ENCODE data around the gene ENOSF1. TPM values are rescaled to one million over a fixed set of nuclear protein-coding genes. Genes with fewer than 3 reads are reported as not detected.

Gene ENOSF1
- total RNA-seq, 1 experiment from 2014 or later, result 44.6 TPM

DNA sequence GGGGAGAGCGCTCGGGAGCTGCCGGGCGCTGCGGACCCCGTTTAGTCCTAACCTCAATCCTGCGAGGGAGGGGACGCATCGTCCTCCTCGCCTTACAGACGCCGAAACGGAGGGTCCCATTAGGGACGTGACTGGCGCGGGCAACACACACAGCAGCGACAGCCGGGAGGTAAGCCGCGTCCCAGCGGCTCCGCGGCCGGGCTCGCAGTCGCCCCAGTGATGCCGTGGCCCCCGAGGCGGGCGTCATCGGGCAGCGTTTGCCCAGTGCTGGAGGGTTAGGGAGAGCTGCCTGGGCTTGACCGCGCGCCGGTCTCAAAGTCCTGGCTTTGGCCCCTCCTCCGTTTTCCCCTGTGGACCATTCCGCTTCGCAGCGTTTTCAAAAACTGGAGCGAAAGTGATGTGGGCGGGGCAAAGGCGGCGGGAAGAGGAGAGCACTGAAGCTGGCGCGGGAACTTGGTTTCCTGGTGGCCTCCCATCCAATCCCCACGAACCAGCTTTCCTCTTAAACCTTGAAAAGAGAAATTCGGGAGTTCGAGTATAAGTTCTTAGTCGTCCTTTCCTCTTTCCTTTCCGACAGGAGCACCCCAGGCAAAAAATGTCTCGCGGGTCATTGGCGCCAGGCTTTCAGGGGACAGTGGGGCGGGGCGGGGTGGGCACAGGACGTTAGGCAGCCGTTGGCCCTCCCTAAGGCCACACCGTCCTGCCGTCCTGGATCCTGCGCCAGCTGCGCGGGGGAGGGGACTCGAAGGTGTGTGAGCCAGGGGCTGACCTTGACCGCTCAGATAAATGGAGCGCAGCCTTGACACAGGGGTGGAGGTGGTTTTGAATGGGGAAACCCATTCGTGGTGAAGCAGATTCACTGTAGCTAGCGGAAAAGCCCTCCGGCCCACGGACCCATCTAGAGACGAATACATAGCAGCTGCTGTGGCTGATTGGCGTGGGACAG, 54.2 kb downstream of the ENOSF1 start (continued):
- TF ChIP-seq, protein P1, sequence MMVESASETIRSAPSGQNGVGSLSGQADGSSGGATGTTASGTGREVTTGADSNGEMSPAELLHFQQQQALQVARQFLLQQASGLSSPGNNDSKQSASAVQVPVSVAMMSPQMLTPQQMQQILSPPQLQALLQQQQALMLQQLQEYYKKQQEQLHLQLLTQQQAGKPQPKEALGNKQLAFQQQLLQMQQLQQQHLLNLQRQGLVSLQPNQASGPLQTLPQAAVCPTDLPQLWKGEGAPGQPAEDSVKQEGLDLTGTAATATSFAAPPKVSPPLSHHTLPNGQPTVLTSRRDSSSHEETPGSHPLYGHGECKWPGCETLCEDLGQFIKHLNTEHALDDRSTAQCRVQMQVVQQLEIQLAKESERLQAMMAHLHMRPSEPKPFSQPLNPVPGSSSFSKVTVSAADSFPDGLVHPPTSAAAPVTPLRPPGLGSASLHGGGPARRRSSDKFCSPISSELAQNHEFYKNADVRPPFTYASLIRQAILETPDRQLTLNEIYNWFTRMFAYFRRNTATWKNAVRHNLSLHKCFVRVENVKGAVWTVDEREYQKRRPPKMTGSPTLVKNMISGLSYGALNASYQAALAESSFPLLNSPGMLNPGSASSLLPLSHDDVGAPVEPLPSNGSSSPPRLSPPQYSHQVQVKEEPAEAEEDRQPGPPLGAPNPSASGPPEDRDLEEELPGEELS (CRISPR knock-in tag; IDR thresholded peaks at IDR 0.05), result no peak; the same call in 1 of the 2 replicates
- TF ChIP-seq, protein P2, sequence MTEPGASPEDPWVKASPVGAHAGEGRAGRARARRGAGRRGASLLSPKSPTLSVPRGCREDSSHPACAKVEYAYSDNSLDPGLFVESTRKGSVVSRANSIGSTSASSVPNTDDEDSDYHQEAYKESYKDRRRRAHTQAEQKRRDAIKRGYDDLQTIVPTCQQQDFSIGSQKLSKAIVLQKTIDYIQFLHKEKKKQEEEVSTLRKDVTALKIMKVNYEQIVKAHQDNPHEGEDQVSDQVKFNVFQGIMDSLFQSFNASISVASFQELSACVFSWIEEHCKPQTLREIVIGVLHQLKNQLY (CRISPR knock-in tag; IDR thresholded peaks at IDR 0.05), result no peak
- TF ChIP-seq HMGA2 (CRISPR knock-in tag; IDR thresholded peaks at IDR 0.05), result no peak
- TF ChIP-seq, protein P3, sequence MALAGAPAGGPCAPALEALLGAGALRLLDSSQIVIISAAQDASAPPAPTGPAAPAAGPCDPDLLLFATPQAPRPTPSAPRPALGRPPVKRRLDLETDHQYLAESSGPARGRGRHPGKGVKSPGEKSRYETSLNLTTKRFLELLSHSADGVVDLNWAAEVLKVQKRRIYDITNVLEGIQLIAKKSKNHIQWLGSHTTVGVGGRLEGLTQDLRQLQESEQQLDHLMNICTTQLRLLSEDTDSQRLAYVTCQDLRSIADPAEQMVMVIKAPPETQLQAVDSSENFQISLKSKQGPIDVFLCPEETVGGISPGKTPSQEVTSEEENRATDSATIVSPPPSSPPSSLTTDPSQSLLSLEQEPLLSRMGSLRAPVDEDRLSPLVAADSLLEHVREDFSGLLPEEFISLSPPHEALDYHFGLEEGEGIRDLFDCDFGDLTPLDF (CRISPR knock-in tag; IDR thresholded peaks at IDR 0.05), result no peak
- TF ChIP-seq JUN (CRISPR knock-in tag; IDR thresholded peaks at IDR 0.05), result no peak; the same call in 1 of the 2 replicates
- no peak for TF ChIP-seq ZNF219 (CRISPR knock-in tag; IDR thresholded peaks at IDR 0.05; ENCODE audit: borderline replicate concordance)

DNA sequence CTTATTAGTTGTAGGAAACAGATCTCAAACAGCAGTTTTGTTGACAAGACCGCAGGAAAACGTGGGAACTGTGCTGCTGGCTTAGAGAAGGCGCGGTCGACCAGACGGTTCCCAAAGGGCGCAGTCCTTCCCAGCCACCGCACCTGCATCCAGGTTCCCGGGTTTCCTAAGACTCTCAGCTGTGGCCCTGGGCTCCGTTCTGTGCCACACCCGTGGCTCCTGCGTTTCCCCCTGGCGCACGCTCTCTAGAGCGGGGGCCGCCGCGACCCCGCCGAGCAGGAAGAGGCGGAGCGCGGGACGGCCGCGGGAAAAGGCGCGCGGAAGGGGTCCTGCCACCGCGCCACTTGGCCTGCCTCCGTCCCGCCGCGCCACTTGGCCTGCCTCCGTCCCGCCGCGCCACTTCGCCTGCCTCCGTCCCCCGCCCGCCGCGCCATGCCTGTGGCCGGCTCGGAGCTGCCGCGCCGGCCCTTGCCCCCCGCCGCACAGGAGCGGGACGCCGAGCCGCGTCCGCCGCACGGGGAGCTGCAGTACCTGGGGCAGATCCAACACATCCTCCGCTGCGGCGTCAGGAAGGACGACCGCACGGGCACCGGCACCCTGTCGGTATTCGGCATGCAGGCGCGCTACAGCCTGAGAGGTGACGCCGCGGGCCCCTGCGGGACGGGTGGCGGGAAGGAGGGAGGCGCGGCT, 55.0 kb downstream of the ENOSF1 start, which contains the start of gene TYMS:
TYMS (plus strand) TSS at position 343 of the 690 bp plus-strand sequence; CDS start at position 433, 90 bp downstream.
- H3K4me1 Mint-ChIP-seq, result peaks cover 40% of the 10 kb centered on the region
- H3K36me3 Mint-ChIP-seq, result peaks cover 38% of the 10 kb centered on the region
- H3K27ac Mint-ChIP-seq, result peak within 1 kb of the TSS; percentile 95
- TF ChIP-seq CREB1 (CRISPR knock-in tag; IDR thresholded peaks at IDR 0.05) (0 out of 2 replicates have a peak, but pooled peaks have one; percentile 33), NR3C1 (CRISPR knock-in tag; conservative IDR thresholded peaks at IDR 0.05; ENCODE audit: low read depth) (no peak), RORB (CRISPR knock-in tag; IDR thresholded peaks at IDR 0.05) (no peak), TEAD4 (CRISPR knock-in tag; IDR thresholded peaks at IDR 0.05) (no peak), MYBL2 (CRISPR knock-in tag; IDR thresholded peaks at IDR 0.05) (no peak; the same call in 1 of the 2 replicates), TP53 (CRISPR knock-in tag; IDR thresholded peaks at IDR 0.05) (no peak), CREM (CRISPR knock-in tag; IDR thresholded peaks at IDR 0.05) (no peak)
- TF ChIP-seq, protein P4, sequence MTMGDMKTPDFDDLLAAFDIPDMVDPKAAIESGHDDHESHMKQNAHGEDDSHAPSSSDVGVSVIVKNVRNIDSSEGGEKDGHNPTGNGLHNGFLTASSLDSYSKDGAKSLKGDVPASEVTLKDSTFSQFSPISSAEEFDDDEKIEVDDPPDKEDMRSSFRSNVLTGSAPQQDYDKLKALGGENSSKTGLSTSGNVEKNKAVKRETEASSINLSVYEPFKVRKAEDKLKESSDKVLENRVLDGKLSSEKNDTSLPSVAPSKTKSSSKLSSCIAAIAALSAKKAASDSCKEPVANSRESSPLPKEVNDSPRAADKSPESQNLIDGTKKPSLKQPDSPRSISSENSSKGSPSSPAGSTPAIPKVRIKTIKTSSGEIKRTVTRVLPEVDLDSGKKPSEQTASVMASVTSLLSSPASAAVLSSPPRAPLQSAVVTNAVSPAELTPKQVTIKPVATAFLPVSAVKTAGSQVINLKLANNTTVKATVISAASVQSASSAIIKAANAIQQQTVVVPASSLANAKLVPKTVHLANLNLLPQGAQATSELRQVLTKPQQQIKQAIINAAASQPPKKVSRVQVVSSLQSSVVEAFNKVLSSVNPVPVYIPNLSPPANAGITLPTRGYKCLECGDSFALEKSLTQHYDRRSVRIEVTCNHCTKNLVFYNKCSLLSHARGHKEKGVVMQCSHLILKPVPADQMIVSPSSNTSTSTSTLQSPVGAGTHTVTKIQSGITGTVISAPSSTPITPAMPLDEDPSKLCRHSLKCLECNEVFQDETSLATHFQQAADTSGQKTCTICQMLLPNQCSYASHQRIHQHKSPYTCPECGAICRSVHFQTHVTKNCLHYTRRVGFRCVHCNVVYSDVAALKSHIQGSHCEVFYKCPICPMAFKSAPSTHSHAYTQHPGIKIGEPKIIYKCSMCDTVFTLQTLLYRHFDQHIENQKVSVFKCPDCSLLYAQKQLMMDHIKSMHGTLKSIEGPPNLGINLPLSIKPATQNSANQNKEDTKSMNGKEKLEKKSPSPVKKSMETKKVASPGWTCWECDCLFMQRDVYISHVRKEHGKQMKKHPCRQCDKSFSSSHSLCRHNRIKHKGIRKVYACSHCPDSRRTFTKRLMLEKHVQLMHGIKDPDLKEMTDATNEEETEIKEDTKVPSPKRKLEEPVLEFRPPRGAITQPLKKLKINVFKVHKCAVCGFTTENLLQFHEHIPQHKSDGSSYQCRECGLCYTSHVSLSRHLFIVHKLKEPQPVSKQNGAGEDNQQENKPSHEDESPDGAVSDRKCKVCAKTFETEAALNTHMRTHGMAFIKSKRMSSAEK (CRISPR knock-in tag; IDR thresholded peaks at IDR 0.05; ENCODE audit: borderline replicate concordance), result no peak
- TF ChIP-seq, protein P5, sequence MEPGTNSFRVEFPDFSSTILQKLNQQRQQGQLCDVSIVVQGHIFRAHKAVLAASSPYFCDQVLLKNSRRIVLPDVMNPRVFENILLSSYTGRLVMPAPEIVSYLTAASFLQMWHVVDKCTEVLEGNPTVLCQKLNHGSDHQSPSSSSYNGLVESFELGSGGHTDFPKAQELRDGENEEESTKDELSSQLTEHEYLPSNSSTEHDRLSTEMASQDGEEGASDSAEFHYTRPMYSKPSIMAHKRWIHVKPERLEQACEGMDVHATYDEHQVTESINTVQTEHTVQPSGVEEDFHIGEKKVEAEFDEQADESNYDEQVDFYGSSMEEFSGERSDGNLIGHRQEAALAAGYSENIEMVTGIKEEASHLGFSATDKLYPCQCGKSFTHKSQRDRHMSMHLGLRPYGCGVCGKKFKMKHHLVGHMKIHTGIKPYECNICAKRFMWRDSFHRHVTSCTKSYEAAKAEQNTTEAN (CRISPR knock-in tag; IDR thresholded peaks at IDR 0.05), result 0 out of 2 replicates have a peak, but pooled peaks have one; percentile 27
- TF ChIP-seq, protein P3 (CRISPR knock-in tag; IDR thresholded peaks at IDR 0.05), result no peak
- TF ChIP-seq, protein P6, sequence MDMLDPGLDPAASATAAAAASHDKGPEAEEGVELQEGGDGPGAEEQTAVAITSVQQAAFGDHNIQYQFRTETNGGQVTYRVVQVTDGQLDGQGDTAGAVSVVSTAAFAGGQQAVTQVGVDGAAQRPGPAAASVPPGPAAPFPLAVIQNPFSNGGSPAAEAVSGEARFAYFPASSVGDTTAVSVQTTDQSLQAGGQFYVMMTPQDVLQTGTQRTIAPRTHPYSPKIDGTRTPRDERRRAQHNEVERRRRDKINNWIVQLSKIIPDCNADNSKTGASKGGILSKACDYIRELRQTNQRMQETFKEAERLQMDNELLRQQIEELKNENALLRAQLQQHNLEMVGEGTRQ (CRISPR knock-in tag; IDR thresholded peaks at IDR 0.05), result no peak; the same call in 1 of the 2 replicates
- TF ChIP-seq, protein P7, sequence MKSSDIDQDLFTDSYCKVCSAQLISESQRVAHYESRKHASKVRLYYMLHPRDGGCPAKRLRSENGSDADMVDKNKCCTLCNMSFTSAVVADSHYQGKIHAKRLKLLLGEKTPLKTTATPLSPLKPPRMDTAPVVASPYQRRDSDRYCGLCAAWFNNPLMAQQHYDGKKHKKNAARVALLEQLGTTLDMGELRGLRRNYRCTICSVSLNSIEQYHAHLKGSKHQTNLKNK (CRISPR knock-in tag; IDR thresholded peaks at IDR 0.05), result no peak
- TF ChIP-seq, protein P8, sequence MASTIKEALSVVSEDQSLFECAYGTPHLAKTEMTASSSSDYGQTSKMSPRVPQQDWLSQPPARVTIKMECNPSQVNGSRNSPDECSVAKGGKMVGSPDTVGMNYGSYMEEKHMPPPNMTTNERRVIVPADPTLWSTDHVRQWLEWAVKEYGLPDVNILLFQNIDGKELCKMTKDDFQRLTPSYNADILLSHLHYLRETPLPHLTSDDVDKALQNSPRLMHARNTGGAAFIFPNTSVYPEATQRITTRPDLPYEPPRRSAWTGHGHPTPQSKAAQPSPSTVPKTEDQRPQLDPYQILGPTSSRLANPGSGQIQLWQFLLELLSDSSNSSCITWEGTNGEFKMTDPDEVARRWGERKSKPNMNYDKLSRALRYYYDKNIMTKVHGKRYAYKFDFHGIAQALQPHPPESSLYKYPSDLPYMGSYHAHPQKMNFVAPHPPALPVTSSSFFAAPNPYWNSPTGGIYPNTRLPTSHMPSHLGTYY (CRISPR knock-in tag; IDR thresholded peaks at IDR 0.05), result no peak

More for the DNA sequence above, 55.0 kb downstream of the ENOSF1 start, which contains the start of gene TYMS:
- CTCF ChIA-PET, result interaction anchor here (0.7 to 3.4 kb wide), 11 partner anchors 9 to 182 kb away, joined by 3 to 30 read pairs (median 10); partner anchors contain the start of gene ENOSF1
- H3K27me3 Mint-ChIP-seq (ENCODE audit: low read depth), result no peaks in the 10 kb centered on the region
- DNase-seq (ENCODE audit: low spot score) (peak; percentile 77), ATAC-seq (peak; percentile 57)
- POLR2A ChIA-PET, result interaction anchor here (0.5 to 2.4 kb wide), 10 partner anchors 8 to 516 kb away, joined by 3 to 10 read pairs (median 4); partner anchors contain the start of genes ENOSF1 and THOC1
- peak within 1 kb of the TSS; percentile 88 for H3K4me3 Mint-ChIP-seq
- peaks cover 9% of the 10 kb centered on the region for H3K9me3 Mint-ChIP-seq

Data from WTC11 (cell line).